PC-3 (cell line): Measurements from ENCODE around the gene SLK.

ENCODE experiments used
- EZH2 ChIP-seq: fragments of 300-600 bp; sonication (generic); IDR thresholded peaks from one replicate; pipeline ENCODE4 v1.6.1; 2017; ENCODE audit warnings: antibody characterized with exemption, mild to moderate bottlenecking, low read length; ENCODE audit not compliant: unreplicated experiment
- TF ChIP-seq, protein P1 (sequence below): fragments of 300-600 bp; sonication (generic); conservative IDR thresholded peaks from 2 replicates; pipeline ENCODE4 v1.5.1; 2017; ENCODE audit warnings: antibody characterized with exemption, low read depth, mild to moderate bottlenecking, low read length

DNA sequence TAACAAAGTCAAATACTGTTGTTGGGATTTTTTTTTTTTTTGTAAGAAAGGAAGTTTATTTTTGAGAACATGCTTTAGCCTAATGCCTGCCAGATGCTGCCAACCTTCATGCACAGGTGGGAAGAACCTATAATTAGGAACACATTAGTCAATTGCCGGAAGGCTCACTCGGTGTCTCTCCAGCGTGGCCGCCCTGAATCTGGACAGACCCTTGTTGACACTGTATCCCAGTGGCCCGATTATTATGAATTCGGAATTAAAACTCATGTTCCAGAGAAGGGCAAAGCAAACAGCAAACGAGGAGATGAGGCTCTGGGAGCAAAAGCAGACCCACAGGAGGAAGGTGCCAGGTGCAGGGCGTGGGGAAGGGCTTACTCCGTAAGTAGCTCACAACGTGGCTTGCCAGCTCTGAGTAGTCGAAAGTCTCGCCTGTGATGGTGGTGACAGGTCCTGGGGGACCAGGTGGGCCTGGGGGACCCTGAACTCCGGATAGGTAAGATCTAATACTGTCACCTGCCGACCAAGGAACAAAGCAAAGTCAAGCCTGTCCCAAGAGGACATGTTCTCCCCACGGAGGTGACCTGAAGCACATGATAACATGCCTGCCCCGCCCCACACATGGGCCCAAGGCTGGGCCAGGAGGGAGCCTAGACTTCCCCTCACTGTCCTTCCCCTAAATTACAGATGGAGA is 70.5 kb downstream of the SLK start:
- TF ChIP-seq, protein P1, sequence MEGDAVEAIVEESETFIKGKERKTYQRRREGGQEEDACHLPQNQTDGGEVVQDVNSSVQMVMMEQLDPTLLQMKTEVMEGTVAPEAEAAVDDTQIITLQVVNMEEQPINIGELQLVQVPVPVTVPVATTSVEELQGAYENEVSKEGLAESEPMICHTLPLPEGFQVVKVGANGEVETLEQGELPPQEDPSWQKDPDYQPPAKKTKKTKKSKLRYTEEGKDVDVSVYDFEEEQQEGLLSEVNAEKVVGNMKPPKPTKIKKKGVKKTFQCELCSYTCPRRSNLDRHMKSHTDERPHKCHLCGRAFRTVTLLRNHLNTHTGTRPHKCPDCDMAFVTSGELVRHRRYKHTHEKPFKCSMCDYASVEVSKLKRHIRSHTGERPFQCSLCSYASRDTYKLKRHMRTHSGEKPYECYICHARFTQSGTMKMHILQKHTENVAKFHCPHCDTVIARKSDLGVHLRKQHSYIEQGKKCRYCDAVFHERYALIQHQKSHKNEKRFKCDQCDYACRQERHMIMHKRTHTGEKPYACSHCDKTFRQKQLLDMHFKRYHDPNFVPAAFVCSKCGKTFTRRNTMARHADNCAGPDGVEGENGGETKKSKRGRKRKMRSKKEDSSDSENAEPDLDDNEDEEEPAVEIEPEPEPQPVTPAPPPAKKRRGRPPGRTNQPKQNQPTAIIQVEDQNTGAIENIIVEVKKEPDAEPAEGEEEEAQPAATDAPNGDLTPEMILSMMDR: no peak
- TF ChIP-seq EZH2: no peak
